GM19452 (cell line): Measurements from ENCODE around the gene EPG5.
"Not testable (repeated sequence)": the region's sequence is repeated elsewhere in the genome, so short reads cannot be mapped to it uniquely, and the experiment has no call there.

Source experiments
- ATAC-seq: cut with Tn5 transposase; IDR thresholded peaks from one replicate; pipeline ENCODE4 v1.9.1; 2021; ENCODE audit not compliant: unreplicated experiment

EPG5 gene, protein sequence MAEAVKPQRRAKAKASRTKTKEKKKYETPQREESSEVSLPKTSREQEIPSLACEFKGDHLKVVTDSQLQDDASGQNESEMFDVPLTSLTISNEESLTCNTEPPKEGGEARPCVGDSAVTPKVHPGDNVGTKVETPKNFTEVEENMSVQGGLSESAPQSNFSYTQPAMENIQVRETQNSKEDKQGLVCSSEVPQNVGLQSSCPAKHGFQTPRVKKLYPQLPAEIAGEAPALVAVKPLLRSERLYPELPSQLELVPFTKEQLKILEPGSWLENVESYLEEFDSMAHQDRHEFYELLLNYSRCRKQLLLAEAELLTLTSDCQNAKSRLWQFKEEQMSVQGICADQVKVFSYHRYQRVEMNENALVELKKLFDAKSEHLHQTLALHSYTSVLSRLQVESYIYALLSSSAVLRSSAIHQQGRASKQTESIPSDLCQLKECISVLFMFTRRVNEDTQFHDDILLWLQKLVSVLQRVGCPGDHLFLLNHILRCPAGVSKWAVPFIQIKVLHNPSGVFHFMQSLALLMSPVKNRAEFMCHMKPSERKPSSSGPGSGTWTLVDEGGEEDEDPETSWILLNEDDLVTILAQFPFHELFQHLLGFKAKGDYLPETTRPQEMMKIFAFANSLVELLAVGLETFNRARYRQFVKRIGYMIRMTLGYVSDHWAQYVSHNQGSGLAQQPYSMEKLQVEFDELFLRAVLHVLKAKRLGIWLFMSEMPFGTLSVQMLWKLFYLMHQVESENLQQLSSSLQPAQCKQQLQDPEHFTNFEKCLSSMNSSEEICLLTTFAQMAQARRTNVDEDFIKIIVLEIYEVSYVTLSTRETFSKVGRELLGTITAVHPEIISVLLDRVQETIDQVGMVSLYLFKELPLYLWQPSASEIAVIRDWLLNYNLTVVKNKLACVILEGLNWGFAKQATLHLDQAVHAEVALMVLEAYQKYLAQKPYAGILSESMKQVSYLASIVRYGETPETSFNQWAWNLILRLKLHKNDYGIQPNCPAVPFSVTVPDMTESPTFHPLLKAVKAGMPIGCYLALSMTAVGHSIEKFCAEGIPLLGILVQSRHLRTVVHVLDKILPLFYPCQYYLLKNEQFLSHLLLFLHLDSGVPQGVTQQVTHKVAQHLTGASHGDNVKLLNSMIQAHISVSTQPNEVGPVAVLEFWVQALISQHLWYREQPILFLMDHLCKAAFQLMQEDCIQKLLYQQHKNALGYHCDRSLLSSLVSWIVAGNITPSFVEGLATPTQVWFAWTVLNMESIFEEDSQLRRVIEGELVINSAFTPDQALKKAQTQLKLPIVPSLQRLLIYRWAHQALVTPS (N-terminal part only)

DNA sequence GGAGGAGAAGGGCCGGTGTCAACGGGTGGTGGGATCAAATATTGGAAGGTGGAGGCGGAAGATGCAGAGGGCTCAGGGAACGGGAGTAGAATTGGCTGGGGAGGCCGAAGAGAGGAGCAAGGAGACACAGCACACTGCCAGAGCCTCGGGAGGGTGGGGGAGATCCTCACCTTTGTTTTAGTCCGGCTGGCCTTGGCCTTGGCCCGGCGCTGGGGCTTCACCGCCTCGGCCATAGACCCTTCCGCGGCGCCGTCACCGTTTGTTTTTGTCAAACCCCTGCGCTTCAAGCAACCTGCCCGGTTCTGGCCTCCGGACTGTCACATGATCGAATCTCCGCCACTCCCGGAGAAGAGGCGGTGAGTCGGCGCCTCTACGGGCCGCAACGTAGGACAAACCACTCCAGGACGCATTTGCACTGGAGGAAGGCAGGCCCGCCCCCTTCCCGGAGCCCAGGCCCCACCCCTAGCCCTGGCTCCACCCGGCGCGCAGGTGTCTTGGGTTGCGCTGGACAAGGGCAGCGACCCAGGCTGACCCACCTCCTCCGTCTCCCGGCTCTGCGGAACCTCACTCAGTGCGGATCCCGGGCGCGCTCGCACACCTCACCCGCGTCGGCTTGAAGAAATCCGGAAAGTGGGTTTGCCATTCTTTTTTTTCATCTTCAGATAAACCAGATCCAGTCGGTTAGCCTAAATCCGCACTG is at the start of gene EPG5:
Gene EPG5 (minus strand): TSS at position 323 of the 700 bp plus-strand sequence. CDS start 90 bp downstream, at position 233.
- ATAC-seq = peak; percentile 93

DNA sequence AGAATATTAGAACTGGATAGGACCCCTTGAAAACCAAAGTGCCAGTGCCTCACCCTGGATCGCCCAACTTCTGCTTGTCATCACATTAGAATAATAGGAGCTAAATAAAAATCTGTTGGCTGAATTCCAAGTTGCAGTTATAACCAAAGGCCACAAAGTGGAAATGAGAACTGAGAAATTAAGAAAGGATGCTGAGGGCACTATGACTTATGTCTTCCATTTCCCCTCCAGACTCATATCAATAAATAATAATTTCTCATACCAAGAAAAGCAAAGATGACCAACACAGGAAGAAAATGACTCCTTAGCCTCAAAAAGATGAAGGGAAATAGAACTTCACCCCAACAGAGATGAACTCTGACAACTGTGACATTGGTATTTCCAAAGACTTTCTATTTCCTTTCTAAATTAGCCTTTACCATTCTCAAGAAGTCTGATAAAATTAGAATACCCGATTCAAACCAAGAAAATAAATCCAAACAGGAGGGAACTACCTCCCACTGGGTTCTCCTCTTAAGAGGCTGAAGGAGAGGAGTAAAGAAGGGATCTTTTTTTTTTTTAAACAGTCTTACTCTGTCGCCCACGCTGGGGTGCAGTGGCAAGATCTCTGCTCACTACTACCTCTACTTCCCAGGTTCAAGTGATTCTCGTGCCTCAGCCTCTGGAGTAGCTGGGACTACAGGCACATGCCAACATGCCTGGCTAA is 46.5 kb upstream of the EPG5 start:
- ATAC-seq = peak; percentile 79

DNA sequence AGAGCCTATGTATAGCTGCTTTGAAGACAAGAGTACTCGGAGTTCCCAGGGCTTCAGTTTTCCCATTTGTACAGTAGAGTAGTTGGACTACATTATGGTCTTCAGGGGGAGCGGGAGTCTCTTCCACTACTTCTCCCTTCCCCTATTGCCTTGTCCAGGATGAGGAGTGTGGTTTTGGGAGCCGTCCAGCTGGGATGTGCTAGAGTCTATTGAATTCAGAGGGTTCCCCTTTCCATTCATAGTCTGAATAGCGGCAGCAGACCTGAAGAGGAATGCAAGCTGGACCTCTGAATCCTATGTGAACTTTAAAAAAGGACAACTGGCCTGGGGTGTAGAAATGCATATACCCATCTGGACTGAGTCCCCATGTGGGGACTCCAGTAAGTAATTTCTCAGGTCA is 43.5 kb upstream of the EPG5 start:
- ATAC-seq = no peak

DNA sequence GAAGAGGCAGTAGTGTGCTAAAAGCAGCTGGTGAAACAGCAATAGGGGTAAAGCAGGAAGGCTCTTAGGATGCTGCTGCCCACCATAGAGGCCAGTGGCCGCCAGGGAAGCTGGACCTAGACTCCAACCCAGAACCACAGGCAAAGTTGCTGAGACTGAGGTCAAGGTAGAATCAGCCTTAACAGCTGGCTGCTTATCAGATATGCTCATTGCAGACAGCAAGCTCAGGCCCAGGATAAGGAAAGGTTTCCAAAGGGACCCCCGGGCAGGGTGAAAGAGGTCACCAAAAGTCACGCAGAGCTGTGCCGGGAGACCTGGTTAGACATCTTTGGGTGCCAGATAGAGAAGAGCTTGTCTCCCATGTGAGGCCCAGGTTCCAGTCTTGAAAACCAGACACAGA is 42.9 kb upstream of the EPG5 start:
- ATAC-seq = no peak

DNA sequence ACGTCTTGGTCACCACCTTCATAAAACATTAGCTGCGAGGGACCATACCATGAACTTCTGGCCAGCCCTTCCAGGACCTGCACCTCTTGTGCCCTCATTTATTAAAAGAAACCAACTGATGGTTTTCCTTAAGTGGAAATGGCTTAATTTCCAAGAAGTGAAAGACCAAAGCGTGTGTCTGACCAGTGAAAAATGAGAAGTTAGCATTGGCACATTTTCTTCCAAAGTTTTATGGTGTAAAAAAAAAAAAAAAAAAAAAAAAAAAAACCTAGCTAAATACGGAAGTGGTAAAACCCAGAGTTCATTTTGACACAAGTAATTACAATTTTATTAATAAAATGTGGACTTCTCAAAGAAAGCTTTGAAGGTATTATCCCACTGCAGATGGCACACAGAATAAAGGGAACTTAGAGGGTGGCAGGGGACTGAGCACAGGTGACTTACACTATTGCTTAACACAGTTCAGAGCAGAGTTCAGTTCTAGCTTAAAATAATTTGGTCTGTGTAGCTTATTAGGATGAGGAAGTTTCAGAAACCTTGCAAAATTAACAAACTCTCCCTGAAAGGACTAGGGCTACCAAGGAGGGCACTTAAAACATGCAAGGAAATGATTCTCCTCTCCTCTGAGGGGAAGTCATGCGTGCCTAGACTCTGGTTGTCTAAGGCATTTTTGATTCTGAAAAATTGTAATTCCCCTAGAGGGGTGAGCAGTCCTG is 42.2 kb upstream of the EPG5 start:
- ATAC-seq = no peak

DNA sequence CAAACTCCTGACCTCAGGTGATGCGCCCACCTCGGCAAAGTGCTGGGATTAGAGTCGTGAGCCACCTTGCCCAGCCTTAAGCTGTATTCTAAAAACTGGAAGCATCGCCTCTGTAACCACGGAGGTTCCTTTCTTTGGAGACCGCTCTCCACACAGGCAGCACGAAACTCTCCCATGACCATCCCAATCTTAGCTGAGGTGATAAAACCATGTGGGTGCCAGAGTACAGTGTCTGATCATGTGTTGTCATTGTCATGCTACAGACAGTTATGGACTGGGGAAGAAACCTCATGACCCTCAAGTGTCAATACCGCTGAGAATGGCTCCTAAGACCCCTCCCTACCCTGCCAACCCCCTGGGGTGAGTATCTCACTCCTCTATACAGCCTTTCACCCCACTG is 41.4 kb upstream of the EPG5 start:
- no peak for ATAC-seq

DNA sequence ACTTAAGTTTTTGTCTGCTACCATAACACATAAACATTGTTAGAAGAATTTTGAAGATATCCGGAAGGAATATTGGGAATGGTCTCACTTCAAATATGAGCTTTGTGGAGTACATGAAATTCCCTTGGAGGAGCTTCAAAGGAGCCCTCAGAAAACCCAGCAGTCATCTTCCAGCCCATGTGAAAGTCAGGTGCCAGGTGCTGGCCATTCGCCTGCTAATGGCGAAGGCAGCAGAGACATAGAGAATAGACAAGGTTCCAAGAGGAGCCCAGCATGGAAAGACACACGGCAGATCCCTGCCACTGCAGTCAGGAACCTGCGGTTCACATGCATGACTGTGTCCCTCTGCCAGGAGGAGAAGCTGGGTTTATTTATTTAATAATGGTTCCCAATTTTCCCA is 40.0 kb upstream of the EPG5 start:
- ATAC-seq = no peak

DNA sequence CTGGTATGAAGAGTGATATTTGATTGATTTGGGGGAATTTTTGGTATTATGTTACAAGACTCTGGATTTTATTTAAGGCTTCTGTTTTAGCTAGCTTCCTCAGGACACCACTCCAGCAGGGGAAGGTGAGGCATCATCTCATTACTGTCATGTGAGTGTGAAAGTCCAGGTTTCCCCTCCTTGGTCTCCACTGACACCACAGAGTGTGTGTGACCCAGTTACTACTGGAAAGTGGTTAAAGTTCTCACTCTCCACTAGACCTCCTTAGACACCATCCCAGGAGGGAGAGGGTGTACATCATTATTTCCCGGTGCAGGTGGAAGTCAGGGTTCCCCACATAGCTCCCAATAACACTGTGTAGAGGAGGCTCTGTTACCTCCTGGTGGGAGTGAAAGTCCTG is 35.8 kb upstream of the EPG5 start:
- ATAC-seq = no peak

DNA sequence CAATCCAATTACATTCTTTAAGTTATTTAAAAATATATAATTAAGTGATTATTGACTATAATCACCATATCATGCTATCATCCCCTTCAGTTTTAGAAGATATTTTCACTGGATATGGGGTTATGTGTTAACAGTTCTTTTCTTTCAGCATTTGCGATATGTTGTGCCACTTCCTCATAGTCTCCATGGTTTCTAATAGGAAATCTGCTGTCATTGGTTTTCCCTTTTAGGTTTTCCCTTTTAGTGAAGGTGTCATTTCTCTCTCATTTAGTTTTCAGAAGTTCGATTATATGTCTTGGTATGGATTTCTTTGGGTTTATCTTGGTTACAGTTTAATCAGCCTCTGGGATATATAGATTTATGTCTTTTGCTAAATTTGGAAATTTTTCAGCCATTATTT is 34.8 kb upstream of the EPG5 start:
- no peak for ATAC-seq

DNA sequence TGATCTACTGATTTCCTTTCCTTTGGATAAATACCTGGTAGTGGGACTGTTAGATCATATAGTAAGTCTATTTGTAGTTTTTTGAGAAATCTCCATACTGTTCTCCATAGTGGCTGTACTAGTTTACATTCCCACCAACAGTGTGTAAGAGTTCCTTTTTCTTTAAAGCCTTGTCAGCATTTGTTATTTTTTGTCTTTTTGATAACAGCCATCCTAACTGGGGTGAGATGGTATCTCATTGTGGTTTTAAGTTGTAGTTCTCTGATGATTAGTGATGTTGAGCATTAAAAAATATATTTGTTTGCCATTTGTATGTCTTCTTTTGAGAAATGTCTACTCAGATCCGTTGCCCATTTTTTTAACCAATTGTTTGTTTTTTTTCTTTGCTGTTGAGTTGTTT is 33.9 kb upstream of the EPG5 start:
- no peak for ATAC-seq

DNA sequence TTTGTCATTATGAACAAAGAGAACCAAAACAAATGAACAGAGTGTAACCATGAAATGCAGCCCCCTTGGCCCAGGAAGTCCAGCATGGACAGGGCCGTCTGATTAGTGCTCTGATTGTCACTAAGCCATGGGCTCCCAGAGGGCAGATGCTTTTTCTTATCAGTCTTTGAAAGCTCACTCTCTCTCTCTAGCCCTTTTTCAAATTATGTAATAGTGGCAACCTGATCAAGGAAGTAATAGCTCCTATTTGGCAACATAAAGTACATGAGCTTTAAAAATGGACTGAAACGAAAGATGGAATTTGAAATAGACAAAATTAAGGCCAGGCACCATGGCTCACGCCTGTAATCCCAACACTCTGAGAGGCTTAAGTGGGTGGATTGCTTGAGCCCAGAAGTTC is 32.4 kb upstream of the EPG5 start:
- no peak for ATAC-seq

DNA sequence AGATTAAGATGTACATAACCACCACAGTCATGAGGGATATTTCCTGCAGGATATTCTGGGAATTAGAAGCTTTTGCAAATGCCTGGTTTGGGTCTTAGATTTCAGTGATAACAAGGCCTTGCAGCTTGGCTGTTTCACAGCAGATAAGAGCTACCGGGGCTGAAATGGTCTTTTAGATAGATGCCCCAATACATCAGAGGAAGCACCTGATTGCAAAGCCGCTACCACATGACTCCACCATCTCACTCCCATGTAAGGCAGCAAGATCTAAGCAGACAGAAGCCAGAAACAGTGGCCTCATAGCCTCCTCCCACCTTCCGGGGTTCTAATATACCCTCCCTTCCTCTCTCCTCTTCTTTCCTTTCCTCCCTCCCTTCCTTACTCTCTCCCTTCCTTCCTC is 31.1 kb upstream of the EPG5 start:
- no peak for ATAC-seq

DNA sequence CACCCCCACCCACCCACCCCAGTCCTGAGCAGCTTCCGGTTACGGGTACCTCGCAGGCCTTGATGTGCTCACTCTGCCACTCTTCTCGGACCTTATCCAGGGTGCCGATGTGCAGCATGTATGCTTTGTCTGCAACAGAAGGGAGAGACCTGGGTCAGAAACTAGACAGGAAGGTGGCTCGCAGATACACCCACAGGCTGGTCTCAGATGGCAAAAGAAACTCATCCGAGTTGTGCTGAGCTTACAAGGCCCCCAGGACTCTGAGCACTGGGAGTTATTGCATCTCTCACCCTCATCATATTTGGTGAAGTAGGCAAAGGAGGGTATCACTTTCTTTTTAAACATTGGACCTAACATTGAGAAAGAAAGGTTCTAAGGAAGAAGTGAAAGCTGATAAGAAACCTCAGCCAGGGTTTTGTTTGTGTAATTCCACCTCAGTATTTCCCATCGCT is 30.6 kb upstream of the EPG5 start:
- ATAC-seq = no peak

DNA sequence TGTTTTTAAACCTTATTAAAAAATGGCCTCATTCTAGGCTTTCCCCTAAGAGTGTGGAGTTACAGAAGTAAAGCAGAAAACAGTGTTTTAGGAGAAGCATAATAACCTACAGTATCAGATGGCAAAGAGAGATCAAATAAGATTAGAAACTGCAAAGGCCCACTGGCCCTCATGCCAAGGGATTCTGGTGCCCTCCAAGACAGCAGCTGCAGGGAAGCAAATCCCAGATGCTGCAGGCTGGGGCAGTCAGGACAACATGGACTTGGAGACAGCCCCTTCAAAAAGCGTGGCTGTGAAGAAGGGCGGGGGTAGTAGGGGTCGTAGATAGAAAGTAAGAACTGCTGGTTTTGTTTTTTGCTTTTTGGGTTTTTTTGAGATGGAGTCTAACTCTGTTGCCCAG is 28.3 kb upstream of the EPG5 start:
- ATAC-seq = no peak

DNA sequence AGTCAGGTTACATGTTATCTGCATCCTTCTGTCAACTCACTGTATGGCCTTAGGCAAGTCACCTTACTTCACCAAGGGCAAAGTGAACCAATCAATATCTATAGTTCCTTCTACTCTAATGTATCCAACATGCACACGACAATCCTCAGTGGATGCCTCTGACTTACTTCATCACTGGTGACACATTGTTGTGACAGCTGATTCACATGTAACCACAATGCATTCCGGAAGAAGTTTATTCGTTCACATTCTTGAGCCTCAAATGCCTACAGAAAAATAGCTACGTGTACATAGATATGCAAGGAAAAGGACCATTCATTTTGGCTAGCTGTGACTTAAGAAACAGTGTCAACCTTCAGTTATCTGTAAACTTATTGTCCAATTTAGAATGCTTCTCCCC is 26.3 kb upstream of the EPG5 start:
- no peak for ATAC-seq

DNA sequence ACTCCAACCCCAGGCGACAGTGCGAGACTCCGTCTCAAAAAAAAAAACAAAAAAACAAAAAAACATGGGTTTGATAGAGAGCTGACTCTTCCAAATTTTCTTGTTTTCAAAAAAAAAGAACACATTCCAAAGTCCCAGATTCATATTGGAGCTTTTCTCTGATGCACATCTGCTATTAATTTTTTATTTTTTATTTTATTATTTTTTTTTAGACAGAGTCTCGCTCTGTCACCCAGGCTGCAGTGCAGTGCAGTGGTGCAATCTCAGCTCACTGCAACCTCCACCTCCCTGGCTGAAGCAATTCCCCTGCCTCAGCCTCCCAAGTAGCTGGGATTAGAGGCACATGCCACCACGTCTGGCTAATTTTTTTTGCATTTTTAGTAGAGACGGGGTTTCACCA is 25.4 kb upstream of the EPG5 start:
- not testable (repeated sequence) for ATAC-seq

DNA sequence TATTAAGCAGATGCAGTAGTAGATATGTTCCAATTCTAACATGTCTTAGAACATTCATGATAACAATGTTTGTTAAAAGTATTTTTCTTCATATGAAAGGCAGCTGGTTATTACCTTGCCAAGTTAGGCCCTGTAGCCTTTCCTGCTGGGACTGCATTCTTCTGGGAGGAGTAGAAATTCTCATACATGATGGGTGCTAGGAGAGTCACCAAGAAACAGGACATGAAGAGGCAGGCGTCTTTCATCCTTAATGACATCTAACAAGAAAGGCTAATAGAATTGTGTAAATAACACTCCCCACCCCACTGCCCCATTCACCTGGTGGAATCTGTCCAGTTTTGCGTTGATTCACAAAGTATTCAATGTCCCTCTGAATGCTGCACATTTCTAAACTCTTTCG is 24.7 kb upstream of the EPG5 start:
- no peak for ATAC-seq

DNA sequence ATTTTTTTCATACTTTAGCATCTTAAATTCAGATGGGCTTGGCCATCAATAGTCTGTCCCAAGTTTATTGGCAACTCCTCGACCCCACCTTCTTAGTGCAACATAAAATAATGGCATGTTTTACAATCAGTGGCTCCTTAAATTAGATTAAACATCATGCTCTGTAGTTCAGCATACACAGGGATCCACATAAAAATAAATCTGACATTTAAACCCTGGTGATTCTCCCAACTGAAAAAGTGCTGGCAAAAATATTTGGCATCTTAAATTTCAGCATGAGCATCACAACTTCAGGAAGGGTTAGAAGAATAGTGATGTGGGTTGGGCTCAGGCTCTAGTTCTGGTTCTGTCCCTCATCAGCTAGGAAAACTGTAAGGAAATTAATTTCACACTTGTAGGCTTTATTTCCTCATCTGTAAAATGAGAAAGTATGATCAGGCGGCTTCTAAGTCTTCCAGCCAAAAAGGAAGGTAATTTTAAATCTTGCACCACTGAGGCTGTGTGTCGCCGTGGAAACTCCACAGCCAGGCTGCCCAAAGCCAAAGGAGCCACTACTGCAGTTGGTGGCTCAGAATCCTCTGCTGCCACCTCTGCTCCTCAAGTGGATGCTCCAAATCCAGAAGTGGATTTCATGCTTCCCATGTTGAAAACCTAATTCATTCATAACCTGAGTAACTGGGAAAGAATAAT is 17.6 kb upstream of the EPG5 start:
- ATAC-seq = no peak

DNA sequence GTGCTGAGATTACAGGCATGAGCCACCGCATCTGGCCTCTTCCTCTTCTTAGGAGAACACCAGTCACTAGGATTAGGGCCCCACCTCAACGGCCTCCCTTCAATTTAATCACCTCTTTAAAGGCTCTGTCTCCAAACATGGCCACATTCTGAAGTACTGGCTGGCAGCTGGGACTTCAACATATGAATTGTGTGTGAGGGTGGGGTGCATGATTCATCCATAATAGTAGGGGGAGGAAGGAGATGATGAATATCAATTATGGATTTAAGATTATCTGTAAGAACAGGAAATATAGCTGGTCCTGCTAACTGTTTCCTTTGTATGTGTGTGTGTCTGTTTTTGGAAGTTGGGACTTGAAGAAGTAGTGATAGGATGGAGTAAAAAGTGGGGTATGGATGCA is 14.7 kb upstream of the EPG5 start:
- no peak for ATAC-seq
